CD4-positive, alpha-beta T cell treated with Interleukin-17A for 1 hour (primary cell): ENCODE data around the gene CLC.
"Not testable (repeated sequence)": the region's sequence is repeated elsewhere in the genome, so short reads cannot be mapped to it uniquely, and the experiment has no call there.

Source experiments
- DNase-seq: peaks from one replicate; pipeline ENCODE4 v3.0.0-alpha.2; 2020

Gene CLC

DNA sequence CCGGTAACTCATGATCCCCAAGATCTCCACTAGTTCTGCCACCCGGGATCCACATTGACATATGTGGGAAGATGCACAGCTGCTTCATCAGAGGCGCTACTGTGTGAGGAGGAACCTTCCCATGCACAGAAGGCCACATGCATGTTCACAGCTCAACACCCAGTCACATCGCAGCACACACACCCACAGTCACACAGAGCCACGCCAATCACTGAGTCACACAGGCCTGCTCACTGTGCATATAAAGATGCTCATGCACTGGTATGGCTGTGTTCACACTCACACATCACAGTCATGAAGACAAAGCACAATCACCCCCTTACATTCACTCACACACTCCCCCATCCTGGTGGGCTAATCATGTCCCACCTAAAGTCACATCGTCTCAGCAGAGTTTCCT is 9.8 kb downstream of the CLC start:
- DNase-seq = no peak

DNA sequence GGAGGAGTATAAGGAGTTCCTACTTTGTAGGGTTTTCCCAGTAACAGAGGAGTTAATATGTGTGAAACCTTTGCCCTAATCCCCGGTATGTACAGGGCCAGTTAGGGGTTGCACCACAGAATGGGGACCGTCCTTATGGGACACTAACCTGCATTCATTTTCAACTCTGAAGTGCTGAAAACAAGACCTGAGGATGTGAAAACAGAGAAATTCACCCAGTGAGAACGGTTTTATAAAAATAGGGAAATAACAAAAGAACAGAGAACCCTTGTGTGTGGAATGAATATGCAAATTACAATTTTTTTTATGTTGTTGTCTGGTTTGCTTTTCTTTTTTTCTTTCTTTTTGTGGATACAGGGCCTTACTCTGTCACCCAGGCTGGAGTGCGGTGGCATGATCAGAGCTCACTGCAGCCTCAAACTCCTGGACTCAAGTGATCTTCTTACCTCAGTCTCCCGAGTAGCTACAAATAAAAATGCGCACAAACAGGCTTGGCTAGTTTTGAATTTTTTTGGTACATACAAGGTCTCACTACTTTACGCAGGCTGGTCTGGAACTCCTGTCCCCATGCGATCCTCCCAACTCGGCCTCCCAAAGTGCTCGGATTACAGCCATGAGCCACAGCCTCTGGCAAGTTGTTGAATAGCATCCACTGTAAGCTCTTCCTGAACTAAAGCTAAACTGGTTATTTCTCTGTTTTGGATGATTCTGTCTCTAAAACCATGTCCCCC is 10.6 kb downstream of the CLC start:
- no peak for DNase-seq

DNA sequence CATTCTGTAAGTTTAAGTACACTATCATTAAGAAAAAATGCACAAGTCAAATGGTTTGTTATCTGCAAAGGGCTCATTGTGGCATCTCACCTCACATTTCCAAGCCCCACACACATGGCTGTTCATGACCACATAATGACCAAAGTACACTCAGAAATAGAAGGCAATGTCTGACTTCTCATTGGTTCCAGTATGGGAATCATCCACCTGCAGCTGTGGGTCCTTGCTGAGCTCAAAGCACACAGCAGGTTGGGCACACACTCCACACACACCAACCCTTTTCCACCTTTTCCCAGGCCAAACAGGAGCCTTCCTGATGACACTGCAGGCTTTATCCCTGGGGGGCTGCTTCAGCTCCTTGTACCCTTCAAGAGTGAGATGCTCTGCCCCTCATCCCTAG is 11.8 kb downstream of the CLC start:
- DNase-seq = no peak

DNA sequence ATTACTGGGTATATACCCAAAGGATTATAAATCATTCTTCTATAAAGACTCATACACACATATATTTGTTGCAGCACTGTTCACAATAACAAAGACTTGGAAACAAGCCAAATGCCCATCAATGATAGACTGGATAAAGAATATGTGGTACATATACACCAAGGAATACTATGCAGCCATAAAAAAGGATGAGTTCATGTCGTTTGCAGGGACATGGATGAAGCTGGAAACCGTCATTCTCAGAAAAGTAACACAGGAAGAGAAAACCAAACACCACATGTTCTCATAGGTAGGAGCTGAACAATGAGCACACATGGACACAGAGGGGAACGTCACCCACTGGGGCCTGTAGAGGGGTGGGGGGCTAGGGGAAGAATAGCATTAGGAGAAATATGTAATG is 17.7 kb downstream of the CLC start:
- DNase-seq = not testable (repeated sequence)

DNA sequence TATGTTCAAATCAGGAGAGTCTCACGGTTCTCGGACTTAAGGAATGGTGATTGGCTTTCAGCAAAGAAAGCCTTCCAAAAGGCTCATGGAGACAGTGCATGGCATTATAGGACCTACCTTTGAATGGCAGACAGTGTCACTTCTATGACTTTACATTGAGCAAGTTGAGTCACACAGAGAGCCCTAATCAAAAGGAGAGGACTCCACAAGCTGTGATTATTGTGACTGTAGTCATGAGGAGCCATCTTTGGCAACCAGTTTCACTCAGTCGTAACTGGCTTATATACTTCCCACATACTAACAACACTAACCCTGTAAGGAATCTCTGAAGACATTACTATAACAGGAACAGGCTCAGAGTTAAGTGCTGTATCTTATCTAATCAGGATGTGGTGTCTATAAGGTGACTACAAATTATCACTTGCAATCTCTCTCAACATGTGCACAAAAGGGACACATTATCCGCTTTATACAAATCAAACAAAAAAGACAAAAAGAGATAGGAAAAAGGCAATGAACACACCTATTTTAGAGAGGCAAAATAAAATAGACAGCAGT is 27.4 kb downstream of the CLC start:
- peak; percentile 10 for DNase-seq

DNA sequence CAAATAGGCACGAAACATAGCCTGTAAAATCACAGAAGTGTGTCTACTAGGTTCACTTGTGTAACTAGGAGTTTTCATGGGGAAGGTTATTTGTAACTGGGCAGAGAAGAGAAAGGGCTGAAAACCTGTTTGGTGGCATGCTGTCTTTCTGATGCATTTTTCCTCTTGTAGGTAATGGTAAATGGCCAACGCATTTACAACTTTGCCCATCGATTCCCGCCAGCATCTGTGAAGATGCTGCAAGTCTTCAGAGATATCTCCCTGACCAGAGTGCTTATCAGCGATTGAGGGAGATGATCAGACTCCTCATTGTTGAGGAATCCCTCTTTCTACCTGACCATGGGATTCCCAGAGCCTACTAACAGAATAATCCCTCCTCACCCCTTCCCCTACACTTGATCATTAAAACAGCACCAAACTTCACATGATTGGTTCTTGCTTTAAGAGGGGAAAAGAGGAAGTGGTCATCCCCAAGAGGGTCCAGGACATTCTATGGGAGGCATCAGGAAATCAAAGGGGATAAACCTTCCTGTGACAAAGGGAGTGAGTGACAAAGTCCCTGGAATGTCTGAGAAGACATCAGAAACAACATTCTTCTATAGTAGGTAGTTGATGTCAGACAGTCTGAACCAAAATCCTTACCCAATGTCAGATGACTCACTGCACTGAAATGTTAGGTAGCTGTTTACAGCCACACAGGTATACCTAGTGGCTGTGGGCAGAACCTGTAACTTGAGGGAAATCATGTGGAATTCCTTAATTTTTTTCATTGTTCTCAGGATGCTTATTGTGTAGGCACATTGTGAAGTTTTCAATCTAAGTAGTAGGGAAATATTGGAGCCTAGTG is 28.6 kb downstream of the CLC start:
- DNase-seq = no peak

DNA sequence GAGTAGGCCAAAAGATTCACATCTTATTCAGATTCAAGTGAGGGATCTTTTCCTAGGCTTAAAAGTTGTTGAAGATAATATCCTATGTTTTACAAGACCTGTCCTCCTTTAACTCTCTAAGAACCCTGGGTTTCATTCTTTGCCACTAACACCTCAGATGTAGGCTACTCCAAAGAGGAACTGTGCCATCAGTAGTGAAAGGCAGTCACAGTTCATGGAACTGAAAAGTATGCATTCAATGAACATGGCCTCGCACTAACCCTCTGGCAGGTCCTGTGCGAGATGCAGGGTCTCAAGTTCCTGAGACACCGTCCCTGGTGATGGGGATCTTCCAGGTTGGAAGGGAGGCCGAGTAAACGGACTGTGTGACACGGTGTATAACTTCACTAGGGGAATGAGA is 29.2 kb downstream of the CLC start:
- DNase-seq = no peak

DNA sequence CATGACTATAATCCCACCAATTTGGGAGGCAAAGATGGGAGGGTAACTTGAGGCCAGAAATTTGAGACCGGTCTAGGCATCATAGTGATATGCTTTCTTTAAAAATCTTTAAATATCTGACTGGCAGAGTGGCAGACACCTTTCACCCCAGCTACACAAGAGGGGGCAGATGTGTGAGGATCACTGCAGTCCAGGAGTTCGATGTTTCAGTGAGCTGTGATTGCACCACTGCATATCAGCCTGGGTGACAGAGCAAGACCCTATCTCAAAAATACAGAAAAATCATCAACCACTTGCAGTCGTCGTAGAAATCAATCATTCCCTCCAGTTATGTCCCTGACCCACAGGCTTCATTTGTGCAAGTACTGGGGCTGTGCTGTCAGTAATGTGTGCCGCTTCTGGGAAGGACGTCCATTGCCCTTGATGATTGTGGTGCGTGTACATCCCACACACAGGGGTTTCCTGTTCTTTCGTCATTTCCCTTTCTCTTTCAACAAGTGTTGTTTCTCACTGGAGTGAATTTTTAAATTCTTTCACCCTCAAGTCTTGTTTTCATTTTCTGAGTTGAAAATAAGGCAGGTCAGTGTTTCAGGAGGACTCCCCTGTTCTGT is 32.1 kb downstream of the CLC start:
- DNase-seq = peak; percentile 48

- no peak for DNase-seq
Measured at GRCh38 chr19:39704181-39705044, 33.4 kb downstream of the CLC start, which contains the start of gene LGALS14. Gene LGALS14 (plus strand): TSS chr19:39704481. CDS start chr19:39704529, 48 bp downstream.

- no peak for DNase-seq
Measured at GRCh38 chr19:39701291-39701690, 36.5 kb downstream of the CLC start.

DNA sequence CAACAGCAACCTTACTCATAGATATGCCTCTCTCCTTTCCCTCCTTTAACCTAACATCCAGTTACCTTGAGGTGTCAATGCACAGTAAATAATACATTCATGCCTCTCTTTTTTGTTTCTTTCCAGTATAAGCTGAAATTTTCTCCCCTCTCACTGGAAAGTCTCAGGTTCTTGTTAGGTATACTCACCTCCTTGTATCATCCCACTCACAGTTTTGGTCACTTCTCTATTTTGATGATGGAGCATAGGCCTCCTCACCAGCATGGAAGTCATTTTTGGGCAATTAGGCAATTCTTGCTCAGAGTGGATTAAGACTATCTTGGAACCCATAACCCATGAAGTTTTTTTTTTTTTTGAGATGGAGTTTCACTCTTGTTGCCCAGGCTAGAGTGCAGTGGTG is 39.3 kb downstream of the CLC start:
- DNase-seq = no peak

- DNase-seq = no peak
Measured at GRCh38 chr19:39696387-39696786, 41.4 kb downstream of the CLC start.

GRCh38 chr19:39695759-39696158 is 42.1 kb downstream of the CLC start:
- DNase-seq = no peak

DNA sequence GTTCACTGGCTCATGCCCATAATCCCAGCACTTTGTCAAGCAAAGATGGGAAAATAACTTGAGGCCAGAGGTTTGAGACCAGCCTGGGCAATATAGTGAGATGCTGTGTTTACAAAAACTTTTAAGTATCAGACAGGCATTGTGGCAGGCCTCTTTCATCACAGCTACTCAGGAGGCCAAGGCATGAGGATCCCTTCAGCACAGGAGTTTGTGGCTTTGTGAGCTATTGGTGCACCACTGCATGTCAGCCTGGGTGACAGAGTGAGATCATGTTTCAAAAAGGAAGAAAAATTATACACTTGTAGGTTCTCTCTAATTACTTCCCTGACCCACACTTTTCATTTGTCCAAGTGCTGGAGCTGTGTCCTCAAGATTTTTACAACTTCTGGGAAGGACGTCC is 45.0 kb downstream of the CLC start:
- no peak for DNase-seq

GRCh38 chr19:39692166-39692565 is 45.7 kb downstream of the CLC start:
- DNase-seq = no peak

- not testable (repeated sequence) for DNase-seq
Measured at GRCh38 chr19:39688637-39689036, 49.2 kb downstream of the CLC start.

GRCh38 chr19:39686739-39687138 is 51.1 kb downstream of the CLC start:
- DNase-seq = no peak

DNA sequence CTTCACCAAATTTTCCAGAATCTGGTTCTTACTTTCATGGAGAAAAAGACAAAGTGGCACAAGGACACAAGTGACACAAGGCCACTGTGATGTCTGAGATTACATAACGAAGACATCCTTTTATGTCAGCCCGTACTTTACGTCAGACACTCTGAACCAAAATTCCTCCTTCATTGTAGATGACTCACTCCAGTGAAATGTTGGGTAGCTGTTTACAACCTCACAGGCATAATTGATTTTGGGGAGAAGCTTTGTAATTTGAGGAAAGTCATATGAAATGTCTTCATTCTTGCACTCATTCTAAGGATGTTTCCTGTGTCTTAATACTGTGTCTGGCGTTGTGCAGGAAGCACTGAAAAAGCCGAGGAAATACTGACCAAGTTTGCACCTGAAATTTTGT is 53.6 kb downstream of the CLC start:
- no peak for DNase-seq

DNA sequence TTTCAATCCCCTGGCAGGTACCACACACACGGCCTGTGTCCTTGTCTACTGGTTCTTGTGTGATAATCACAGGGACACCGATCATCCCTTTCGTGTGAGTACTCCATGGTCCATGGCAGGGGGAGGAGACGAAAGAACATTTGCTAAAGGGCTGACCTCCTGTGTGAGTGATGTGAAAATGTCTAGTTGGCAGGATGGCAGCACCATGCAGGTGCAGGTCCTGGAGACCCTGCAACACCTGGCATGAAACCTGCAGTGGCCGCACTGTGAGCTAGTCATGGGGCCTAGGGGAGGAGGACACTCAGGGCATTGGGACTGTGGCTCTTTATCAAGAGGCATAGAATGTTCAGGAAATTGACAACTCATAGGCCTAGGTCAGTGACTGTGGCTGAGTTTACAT is 56.4 kb downstream of the CLC start:
- no peak for DNase-seq
